Testis (tissue), 2 donors: ENCODE measurements around the gene TOMM7.

Source experiments
- CTCF ChIP-seq, 3 experiments: fragments of 450-650 bp in 2 of 3; fragments of 200-600 bp in 1 of 3; sonication (generic) in 1 of 3; IDR thresholded peaks; one replicate each; pipeline ENCODE4 v1.5.1; 2016 to 2019; ENCODE audit warnings: antibody characterized with exemption in 3 of 3, mild to moderate bottlenecking in 2 of 3, moderate library complexity in 1 of 3
- POLR2A ChIP-seq: fragments of 450-650 bp; IDR thresholded peaks from one replicate; pipeline ENCODE4 v1.6.1; 2017; ENCODE audit warnings: antibody characterized with exemption, mild to moderate bottlenecking, moderate library complexity

DNA sequence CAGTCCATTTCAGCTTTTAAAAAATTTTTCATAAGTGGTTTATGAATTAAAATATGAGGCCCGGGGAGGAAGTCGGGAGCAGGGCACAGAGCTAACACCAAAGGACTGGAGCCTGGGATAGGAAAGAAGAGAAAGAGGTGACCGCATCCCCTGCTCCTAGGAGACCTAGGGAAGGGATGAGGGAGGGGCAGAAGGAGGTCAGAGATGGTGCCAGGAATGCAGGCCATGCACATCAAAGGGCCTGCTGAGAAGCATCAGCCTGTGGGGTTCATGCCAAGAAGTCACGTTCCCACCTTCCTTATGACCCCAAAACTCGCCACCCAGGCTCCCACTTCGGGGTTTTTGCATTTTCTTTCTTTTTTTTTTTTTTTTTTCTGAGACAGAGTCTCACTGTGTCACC, 14.7 kb upstream of the TOMM7 start:
- no peak for TF ChIP-seq CTCF (IDR thresholded peaks at IDR 0.05)
- TF ChIP-seq POLR2A: no peak
